Liver (tissue), 9 donors: ENCODE data around the gene SMARCC2. TPM values are rescaled to one million over a fixed set of nuclear protein-coding genes. Genes with fewer than 3 reads are reported as not detected.

ENCODE experiments used
- DNase-seq: peaks from one replicate; pipeline ENCODE4 v3.0.0-alpha.2; 2017; ENCODE audit warnings: low spot score
- H3K27ac ChIP-seq, 2 donors: one replicate each; pipeline ENCODE4 v1.7.0; 2013; ENCODE audit warnings: inconsistent platforms in 2 of 2, low read length in 2 of 2, control low read depth in 1 of 2, low read depth in 1 of 2, mild to moderate bottlenecking in 1 of 2
- H3K27me3 ChIP-seq, 4 donors: one replicate each; pipeline versions ENCODE4 v1.6.1 to v1.7.0; 2013; ENCODE audit warnings: low read length in 3 of 4, inconsistent platforms in 1 of 4, mild to moderate bottlenecking in 1 of 4, moderate library complexity in 1 of 4; ENCODE audit not compliant: control insufficient read depth in 4 of 4, insufficient read depth in 4 of 4
- H3K36me3 ChIP-seq, 4 donors: one replicate each; pipeline versions ENCODE4 v1.6.1 to v1.7.0; 2013; ENCODE audit warnings: low read length in 3 of 4, mild to moderate bottlenecking in 3 of 4, low read depth in 1 of 4, moderate library complexity in 1 of 4; ENCODE audit not compliant: control insufficient read depth in 4 of 4, insufficient read depth in 3 of 4
- H3K4me1 ChIP-seq, 4 donors: one replicate each; pipeline versions ENCODE4 v1.6.1 to v1.7.0; 2013; ENCODE audit warnings: low read length in 3 of 4, mild to moderate bottlenecking in 3 of 4, moderate library complexity in 1 of 4; ENCODE audit not compliant: control insufficient read depth in 4 of 4, insufficient read depth in 4 of 4
- H3K4me3 ChIP-seq, 3 donors: one replicate each; pipeline versions ENCODE4 v1.6.1 to v1.7.0; 2013; ENCODE audit warnings: low read length in 3 of 3, control low read depth in 1 of 3, low read depth in 1 of 3, mild to moderate bottlenecking in 1 of 3
- H3K9ac ChIP-seq, 2 donors: one replicate each; pipeline ENCODE4 v1.7.0; 2013; ENCODE audit warnings: low read length in 2 of 2, mild to moderate bottlenecking in 2 of 2, moderate library complexity in 2 of 2, control low read depth in 1 of 2, low read depth in 1 of 2
- H3K9me3 ChIP-seq, 4 donors: one replicate each; pipeline versions ENCODE4 v1.6.1 to v1.7.0; 2013; ENCODE audit warnings: low read length in 3 of 4; ENCODE audit not compliant: control insufficient read depth in 4 of 4
- CTCF ChIP-seq: fragments of 150-350 bp; IDR thresholded peaks from 2 replicates; pipeline ENCODE4 v1.5.1; 2017; ENCODE audit warnings: improper control_type of control experiment, low read depth, low read length; ENCODE audit not compliant: missing input control
- EGR1 ChIP-seq, 2 donors: IDR thresholded peaks; 2 replicates each; pipeline ENCODE4 v1.6.1; 2016 to 2018; ENCODE audit warnings: antibody characterized with exemption in 2 of 2, low read depth in 2 of 2
- FOXA2 ChIP-seq: IDR thresholded peaks from 2 replicates; pipeline ENCODE4 v1.6.1; 2016; ENCODE audit warnings: antibody characterized with exemption
- GABPA ChIP-seq, 2 donors: IDR thresholded peaks in 1 of 2; conservative IDR thresholded peaks in 1 of 2; 2 replicates each; pipeline ENCODE4 v1.6.1; 2016; ENCODE audit warnings: antibody characterized with exemption in 2 of 2, mild to moderate bottlenecking in 1 of 2, moderate library complexity in 1 of 2
- HNF4A ChIP-seq, 2 donors: conservative IDR thresholded peaks; 2 replicates each; pipeline ENCODE4 v1.6.1; 2016; ENCODE audit warnings: antibody characterized with exemption in 2 of 2, mild to moderate bottlenecking in 2 of 2
- HNF4G ChIP-seq: IDR thresholded peaks from 2 replicates; pipeline ENCODE4 v1.6.1; 2016; ENCODE audit warnings: antibody characterized with exemption
- JUND ChIP-seq, 2 donors: IDR thresholded peaks; 2 replicates each; pipeline ENCODE4 v1.6.1; 2016; ENCODE audit warnings: antibody characterized with exemption in 2 of 2
- NR2F2 ChIP-seq: IDR thresholded peaks from 2 replicates; pipeline ENCODE4 v1.6.1; 2016; ENCODE audit warnings: antibody characterized with exemption
- RAD21 ChIP-seq, 2 donors: IDR thresholded peaks; 2 replicates each; pipeline ENCODE4 v1.6.1; 2016; ENCODE audit warnings: antibody characterized with exemption in 2 of 2, mild to moderate bottlenecking in 2 of 2
- REST ChIP-seq: IDR thresholded peaks from 2 replicates; pipeline ENCODE4 v1.6.1; 2016; ENCODE audit warnings: antibody characterized with exemption, mild to moderate bottlenecking
- SP1 ChIP-seq: IDR thresholded peaks from 2 replicates; pipeline ENCODE4 v1.6.1; 2018; ENCODE audit warnings: antibody characterized with exemption, mild to moderate bottlenecking
- TAF1 ChIP-seq: conservative IDR thresholded peaks from 2 replicates; pipeline ENCODE4 v1.6.1; 2016; ENCODE audit warnings: antibody characterized with exemption, mild to moderate bottlenecking
- WGBS: extraction: QIAGEN DNeasy Blood & Tissue Kit; methylation state at CpG from one replicate; pipeline ENCODE4 v1.1.7; 2013; 5-methylcytosine and 5-hydroxymethylcytosine counted together
- polyA plus RNA-seq, 2 donors: library from polyadenylated mRNA; stranded (reverse) in 1 of 2; unstranded in 1 of 2; fragments of 200-250 nt in 1 of 2; fragments of >200 nt in 1 of 2; fragmentation: Nextera tagmentation in 1 of 2; extraction: Ambion mirVana in 1 of 2; gene quantifications; one replicate each; pipeline versions ENCODE4 v1.2.1 to v1.2.3, GENCODE V29; 2013 to 2015
- total RNA-seq, 2 donors: library from RNA; depleted of rRNA; stranded (reverse); fragments of >200 nt; gene quantifications; one replicate each; pipeline ENCODE4 v1.2.3, GENCODE V29; 2014
- TF ChIP-seq, protein P1 (sequence below): IDR thresholded peaks from 2 replicates; pipeline ENCODE4 v1.6.1; 2016; ENCODE audit warnings: antibody characterized with exemption
- donor health status: healthy.
- donor health status: healthy.
- donor health status: healthy.
- donor health status: healthy.
- donor health status: healthy.

SMARCC2 gene
- total and polyA plus RNA-seq, 4 donors, result 12.8 to 24.8 (median 22.5) TPM

DNA sequence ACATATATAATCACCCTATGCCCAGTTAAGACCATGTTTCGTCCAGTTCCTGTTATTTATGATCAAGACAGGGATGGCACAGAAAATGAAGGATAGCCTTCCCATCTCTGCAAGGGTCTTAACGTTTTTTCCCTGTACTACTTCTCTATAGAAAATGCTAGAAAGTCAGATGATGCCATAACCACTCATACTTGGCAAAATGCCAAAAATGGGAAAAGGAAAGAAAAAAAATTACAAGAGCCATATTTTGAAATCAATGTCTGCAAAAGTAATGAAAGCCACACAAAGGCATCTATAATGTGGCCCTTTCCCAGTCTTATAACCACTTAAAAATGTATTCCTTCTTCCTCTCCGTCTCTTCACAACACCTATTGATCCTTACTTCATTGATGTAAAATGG, 38.7 kb downstream of the SMARCC2 start:
- H3K9me3 ChIP-seq, result no peaks in the 10 kb centered on the region
- no peak overlapping the region for H3K4me3 ChIP-seq
- H3K27me3 ChIP-seq, result no peaks in the 10 kb centered on the region
- TF ChIP-seq HNF4A (conservative IDR thresholded peaks at IDR 0.05), result no peak
- TF ChIP-seq EGR1 (IDR thresholded peaks at IDR 0.05; ENCODE audit: low read depth in 2 of 2), result no peak
- TF ChIP-seq RAD21 (IDR thresholded peaks at IDR 0.05), result no peak
- TF ChIP-seq CTCF, result no peak
- no peak for TF ChIP-seq TAF1
- TF ChIP-seq, protein P1, sequence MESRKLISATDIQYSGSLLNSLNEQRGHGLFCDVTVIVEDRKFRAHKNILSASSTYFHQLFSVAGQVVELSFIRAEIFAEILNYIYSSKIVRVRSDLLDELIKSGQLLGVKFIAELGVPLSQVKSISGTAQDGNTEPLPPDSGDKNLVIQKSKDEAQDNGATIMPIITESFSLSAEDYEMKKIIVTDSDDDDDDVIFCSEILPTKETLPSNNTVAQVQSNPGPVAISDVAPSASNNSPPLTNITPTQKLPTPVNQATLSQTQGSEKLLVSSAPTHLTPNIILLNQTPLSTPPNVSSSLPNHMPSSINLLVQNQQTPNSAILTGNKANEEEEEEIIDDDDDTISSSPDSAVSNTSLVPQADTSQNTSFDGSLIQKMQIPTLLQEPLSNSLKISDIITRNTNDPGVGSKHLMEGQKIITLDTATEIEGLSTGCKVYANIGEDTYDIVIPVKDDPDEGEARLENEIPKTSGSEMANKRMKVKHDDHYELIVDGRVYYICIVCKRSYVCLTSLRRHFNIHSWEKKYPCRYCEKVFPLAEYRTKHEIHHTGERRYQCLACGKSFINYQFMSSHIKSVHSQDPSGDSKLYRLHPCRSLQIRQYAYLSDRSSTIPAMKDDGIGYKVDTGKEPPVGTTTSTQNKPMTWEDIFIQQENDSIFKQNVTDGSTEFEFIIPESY, result no peak
- TF ChIP-seq GABPA (IDR thresholded peaks at IDR 0.05 in 1 of 2, conservative IDR thresholded peaks at IDR 0.05 in 1 of 2), result no peak
- TF ChIP-seq FOXA2, result no peak
- no peak for TF ChIP-seq JUND (IDR thresholded peaks at IDR 0.05)
- TF ChIP-seq HNF4G, result no peak
- TF ChIP-seq SP1, result no peak
- TF ChIP-seq REST, result no peak
- no peak overlapping the region for H3K27ac ChIP-seq
- peaks cover 9 to 33% (median 22%) of the 10 kb centered on the region in 4 donors for H3K4me1 ChIP-seq
- no peak for DNase-seq
- no peak overlapping the region for H3K9ac ChIP-seq
- H3K36me3 ChIP-seq, result no peaks in the 10 kb centered on the region
- 70% methylated on average over 3 of the region's 3 CpGs for WGBS

GRCh38 chr12:56146492-56147460, 42.5 kb downstream of the SMARCC2 start:
- Histone ChIP-seq H3K27me3 (no peaks in the 10 kb centered on the region), H3K36me3 (peaks cover 11 to 34% (median 25%) of the 10 kb centered on the region in 4 donors), H3K9ac (no peak overlapping the region), H3K4me3 (no peak overlapping the region), H3K4me1 (peaks cover 0 to 14% (median 5%) of the 10 kb centered on the region in 4 donors), H3K9me3 (no peaks in the 10 kb centered on the region), H3K27ac (no peak overlapping the region)
- no peak for DNase-seq
- WGBS, result 75% methylated on average over 13 of the region's 13 CpGs
- TF ChIP-seq NR2F2 (peak; percentile 40), HNF4G (no peak)
